K562 (cell line): Measurements from ENCODE around the gene SLC1A4. TPM values are rescaled to one million over a fixed set of nuclear protein-coding genes. Genes with fewer than 3 reads are reported as not detected.

Source experiments
- ARID4B ChIP-seq: sonication (generic); formaldehyde crosslinking; IDR thresholded peaks from 2 replicates; pipeline ENCODE4 v1.8.0; 2022; ENCODE audit warnings: mild to moderate bottlenecking, missing genetic modification reagents
- ATF4 ChIP-seq: fragments of 450-650 bp; formaldehyde crosslinking; IDR thresholded peaks from 2 replicates; pipeline ENCODE4 v1.4.0; 2022; ENCODE audit warnings: mild to moderate bottlenecking, moderate library complexity
- BACH1 ChIP-seq: fragments of 200-800 bp; sonication (Bioruptor generic); IDR thresholded peaks from 2 replicates; pipeline ENCODE4 v1.6.1; 2016; ENCODE audit warnings: missing genetic modification characterization, missing compliant biosample characterization
- CBX2 ChIP-seq: fragments of 200-600 bp; sonication (generic); IDR thresholded peaks from one replicate; pipeline ENCODE4 v1.6.1; 2012; ENCODE audit warnings: mild to moderate bottlenecking, low read length, inconsistent platforms; ENCODE audit not compliant: insufficient read depth, poor library complexity, severe bottlenecking
- FOXK1 ChIP-seq: sonication (generic); formaldehyde crosslinking; IDR thresholded peaks from 2 replicates; pipeline ENCODE4 v1.8.0; 2022; ENCODE audit warnings: missing genetic modification reagents, mild to moderate bottlenecking, borderline replicate concordance
- HES1 ChIP-seq: fragments of 450-650 bp; IDR thresholded peaks from 2 replicates; pipeline ENCODE4 v1.6.1; 2016; ENCODE audit warnings: low read depth, mild to moderate bottlenecking, moderate library complexity
- ID3 ChIP-seq, 2 experiments: fragments of 250-450 bp in 1 of 2; fragments of 450-650 bp in 1 of 2; sonication (Bioruptor Pico) in 1 of 2; IDR thresholded peaks; 2 replicates each; pipeline versions ENCODE4 v1.6.1 to v1.8.0; 2016 to 2021; ENCODE audit warnings: mild to moderate bottlenecking in 2 of 2, moderate library complexity in 2 of 2, missing compliant biosample characterization in 1 of 2, missing genetic modification characterization in 1 of 2
- ILK ChIP-seq: fragments of 450-650 bp; IDR thresholded peaks from 2 replicates; pipeline ENCODE4 v1.6.1; 2016; ENCODE audit warnings: missing genetic modification characterization, low read depth, mild to moderate bottlenecking, missing compliant biosample characterization, moderate library complexity, borderline replicate concordance
- MAZ ChIP-seq, 2 experiments: fragments of 450-650 bp in 1 of 2; sonication (generic) in 1 of 2; formaldehyde crosslinking; IDR thresholded peaks in 1 of 2; conservative IDR thresholded peaks in 1 of 2; 2 replicates each; pipeline versions ENCODE4 v1.4.0 to v1.5.0; 2020; ENCODE audit warnings: mild to moderate bottlenecking in 1 of 2, missing genetic modification reagents in 1 of 2
- MCM5 ChIP-seq: fragments of 450-650 bp; IDR thresholded peaks from 2 replicates; pipeline ENCODE4 v1.6.1; 2016; ENCODE audit warnings: low read depth
- NRF1 ChIP-seq, 2 experiments: fragments of 450-650 bp; IDR thresholded peaks in 1 of 2; conservative IDR thresholded peaks in 1 of 2; 2 replicates each; pipeline ENCODE4 v1.6.1; 2014; ENCODE audit warnings: mild to moderate bottlenecking in 2 of 2
- POLR2G ChIP-seq: fragments of 200-400 bp; formaldehyde crosslinking; IDR thresholded peaks from 2 replicates; pipeline ENCODE4 v1.6.1; 2017; ENCODE audit warnings: low read depth, mild to moderate bottlenecking, antibody characterized with exemption, low read length, moderate library complexity
- RCOR1 ChIP-seq, 2 experiments: IDR thresholded peaks; 2 replicates each; pipeline ENCODE4 v1.6.1; 2012; ENCODE audit warnings: low read depth in 2 of 2, low read length in 2 of 2, borderline replicate concordance in 1 of 2, improper control_type of control experiment in 1 of 2
- SREBF2 ChIP-seq: sonication (generic); formaldehyde crosslinking; IDR thresholded peaks from 2 replicates; pipeline ENCODE4 v1.4.0; 2020; ENCODE audit warnings: mild to moderate bottlenecking, missing genetic modification reagents
- THAP12 ChIP-seq: fragments of 250-450 bp; sonication (Bioruptor Pico); IDR thresholded peaks from 2 replicates; pipeline ENCODE4 v1.9.0; 2021; ENCODE audit warnings: mild to moderate bottlenecking, inconsistent platforms
- XRCC3 ChIP-seq: fragments of 450-650 bp; IDR thresholded peaks from 2 replicates; pipeline ENCODE4 v1.6.1; 2017; ENCODE audit warnings: mild to moderate bottlenecking, moderate library complexity
- ZNF3 ChIP-seq: fragments of 250-450 bp; sonication (Bioruptor Pico); IDR thresholded peaks from 2 replicates; pipeline ENCODE4 v1.5.0; 2021; ENCODE audit warnings: mild to moderate bottlenecking, moderate library complexity
- polyA plus RNA-seq, 8 experiments: library from polyadenylated mRNA; depleted of rRNA in 4 of 8; stranded (reverse) in 5 of 8; unstranded in 3 of 8; fragments of >200 nt; fragmentation: Nextera tagmentation in 2 of 8; fragmentation: Illumina TruSeq in 1 of 8; extraction: Ambion mirVana in 2 of 8; extraction: Trizol in 1 of 8; gene quantifications; 2 replicates each; pipeline versions ENCODE4 v1.2.1 to v1.2.3, GENCODE V29; 2011 to 2014; ENCODE audit warnings: inconsistent platforms in 1 of 8, missing spikeins in 1 of 8
- total RNA-seq, 7 experiments: library from RNA; depleted of rRNA in 6 of 7; stranded (reverse); fragments of >200 nt in 6 of 7; fragmentation: Illumina TruSeq in 2 of 7; extraction: Trizol in 2 of 7; gene quantifications; 2 replicates each; pipeline versions ENCODE4 v1.2.1 to v1.2.3, GENCODE V29; 2011 to 2021; ENCODE audit warnings: low replicate concordance in 1 of 7

Gene SLC1A4
- total and polyA plus RNA-seq, 9 of the 15 experiments (the other 6 are each of a cell fraction or from before 2014, with no cell fraction given) = 4.4 to 24.0 (median 10.9) TPM

- TF ChIP-seq ZNF3 (CRISPR knock-in tag) (no peak), ARID4B (no peak), POLR2G (no peak), RCOR1 (IDR thresholded peaks at IDR 0.05; ENCODE audit: borderline replicate concordance in 1 of 2, low read depth in 2 of 2, low read length in 2 of 2) (peak in 1 of 2 experiments; percentile 68; a peak in 2 of 4 replicates), BACH1 (tag) (no peak), HES1 (no peak), ATF4 (CRISPR knock-in tag) (no peak), SREBF2 (CRISPR knock-in tag) (no peak), NRF1 (conservative IDR thresholded peaks at IDR 0.05 in 1 of 2, IDR thresholded peaks at IDR 0.05 in 1 of 2) (peak; percentile 60 to 68), XRCC3 (no peak), THAP12 (CRISPR knock-in tag) (no peak), MCM5 (no peak), FOXK1 (CRISPR knock-in tag) (no peak), CBX2 (no peak), MAZ (CRISPR knock-in tag; conservative IDR thresholded peaks at IDR 0.05 in 1 of 2, IDR thresholded peaks at IDR 0.05 in 1 of 2) (peak in 1 of 2 experiments; percentile 66; a peak in 1 of 4 replicates), ID3 (CRISPR knock-in tag; IDR thresholded peaks at IDR 0.05) (no peak), ID3 (tag; IDR thresholded peaks at IDR 0.05) (no peak), ILK (tag) (no peak)
These were observed 51.4 kb downstream of the SLC1A4 start (continued) for GRCh38 chr2:65040400-65041261.
